ENCODE results near the gene BATF2. TPM values are rescaled to one million over a fixed set of nuclear protein-coding genes. Genes with fewer than 3 reads are reported as not detected.

The BATF2 gene
- polyA plus RNA-seq, 1 donor from 2014 or later: not detected

DNA sequence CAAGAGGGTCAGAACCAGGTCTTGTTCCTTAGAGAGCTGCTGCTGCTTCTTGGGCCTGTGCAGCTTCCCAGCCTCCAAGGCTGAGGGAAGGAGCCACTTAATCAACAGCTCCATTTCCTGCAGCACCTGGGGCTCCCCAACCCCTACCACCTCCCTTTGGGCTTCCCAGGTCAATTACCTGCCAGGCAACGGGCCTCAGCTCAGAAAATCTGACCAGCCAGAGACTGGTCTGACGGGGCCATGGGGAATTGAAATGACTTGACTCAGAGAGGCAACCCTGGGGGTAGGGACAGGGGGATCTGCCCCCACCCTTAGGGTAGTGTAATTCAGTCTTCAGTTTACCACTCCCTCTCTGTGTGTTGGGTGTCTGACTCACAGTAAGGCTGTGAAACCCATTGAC lies 20.1 kb downstream of the BATF2 start:
- no peaks in the 10 kb centered on the region for H3K36me3 ChIP-seq (ENCODE audit: insufficient read depth, low read length)
- H3K9me3 ChIP-seq (ENCODE audit: low read length): no peaks in the 10 kb centered on the region
- TF ChIP-seq, protein P1, sequence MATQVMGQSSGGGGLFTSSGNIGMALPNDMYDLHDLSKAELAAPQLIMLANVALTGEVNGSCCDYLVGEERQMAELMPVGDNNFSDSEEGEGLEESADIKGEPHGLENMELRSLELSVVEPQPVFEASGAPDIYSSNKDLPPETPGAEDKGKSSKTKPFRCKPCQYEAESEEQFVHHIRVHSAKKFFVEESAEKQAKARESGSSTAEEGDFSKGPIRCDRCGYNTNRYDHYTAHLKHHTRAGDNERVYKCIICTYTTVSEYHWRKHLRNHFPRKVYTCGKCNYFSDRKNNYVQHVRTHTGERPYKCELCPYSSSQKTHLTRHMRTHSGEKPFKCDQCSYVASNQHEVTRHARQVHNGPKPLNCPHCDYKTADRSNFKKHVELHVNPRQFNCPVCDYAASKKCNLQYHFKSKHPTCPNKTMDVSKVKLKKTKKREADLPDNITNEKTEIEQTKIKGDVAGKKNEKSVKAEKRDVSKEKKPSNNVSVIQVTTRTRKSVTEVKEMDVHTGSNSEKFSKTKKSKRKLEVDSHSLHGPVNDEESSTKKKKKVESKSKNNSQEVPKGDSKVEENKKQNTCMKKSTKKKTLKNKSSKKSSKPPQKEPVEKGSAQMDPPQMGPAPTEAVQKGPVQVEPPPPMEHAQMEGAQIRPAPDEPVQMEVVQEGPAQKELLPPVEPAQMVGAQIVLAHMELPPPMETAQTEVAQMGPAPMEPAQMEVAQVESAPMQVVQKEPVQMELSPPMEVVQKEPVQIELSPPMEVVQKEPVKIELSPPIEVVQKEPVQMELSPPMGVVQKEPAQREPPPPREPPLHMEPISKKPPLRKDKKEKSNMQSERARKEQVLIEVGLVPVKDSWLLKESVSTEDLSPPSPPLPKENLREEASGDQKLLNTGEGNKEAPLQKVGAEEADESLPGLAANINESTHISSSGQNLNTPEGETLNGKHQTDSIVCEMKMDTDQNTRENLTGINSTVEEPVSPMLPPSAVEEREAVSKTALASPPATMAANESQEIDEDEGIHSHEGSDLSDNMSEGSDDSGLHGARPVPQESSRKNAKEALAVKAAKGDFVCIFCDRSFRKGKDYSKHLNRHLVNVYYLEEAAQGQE (IDR thresholded peaks at IDR 0.05; ENCODE audit: borderline replicate concordance): no peak
- TF ChIP-seq, protein P2, sequence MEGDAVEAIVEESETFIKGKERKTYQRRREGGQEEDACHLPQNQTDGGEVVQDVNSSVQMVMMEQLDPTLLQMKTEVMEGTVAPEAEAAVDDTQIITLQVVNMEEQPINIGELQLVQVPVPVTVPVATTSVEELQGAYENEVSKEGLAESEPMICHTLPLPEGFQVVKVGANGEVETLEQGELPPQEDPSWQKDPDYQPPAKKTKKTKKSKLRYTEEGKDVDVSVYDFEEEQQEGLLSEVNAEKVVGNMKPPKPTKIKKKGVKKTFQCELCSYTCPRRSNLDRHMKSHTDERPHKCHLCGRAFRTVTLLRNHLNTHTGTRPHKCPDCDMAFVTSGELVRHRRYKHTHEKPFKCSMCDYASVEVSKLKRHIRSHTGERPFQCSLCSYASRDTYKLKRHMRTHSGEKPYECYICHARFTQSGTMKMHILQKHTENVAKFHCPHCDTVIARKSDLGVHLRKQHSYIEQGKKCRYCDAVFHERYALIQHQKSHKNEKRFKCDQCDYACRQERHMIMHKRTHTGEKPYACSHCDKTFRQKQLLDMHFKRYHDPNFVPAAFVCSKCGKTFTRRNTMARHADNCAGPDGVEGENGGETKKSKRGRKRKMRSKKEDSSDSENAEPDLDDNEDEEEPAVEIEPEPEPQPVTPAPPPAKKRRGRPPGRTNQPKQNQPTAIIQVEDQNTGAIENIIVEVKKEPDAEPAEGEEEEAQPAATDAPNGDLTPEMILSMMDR (IDR thresholded peaks at IDR 0.05; ENCODE audit: poor library complexity, severe bottlenecking): no peak
- TF ChIP-seq EZH2 (IDR thresholded peaks at IDR 0.05; ENCODE audit: borderline replicate concordance, insufficient read depth, low read length, poor library complexity, severe bottlenecking): no peak
- no peak for TF ChIP-seq POLR2AphosphoS5 (IDR thresholded peaks at IDR 0.05)
- TF ChIP-seq MXI1 (conservative IDR thresholded peaks at IDR 0.05; ENCODE audit: poor library complexity, severe bottlenecking): no peak
- no peaks in the 10 kb centered on the region for H3K9me2 ChIP-seq (ENCODE audit: insufficient read depth, low read length)
- no peaks in the 10 kb centered on the region for H3F3A ChIP-seq (ENCODE audit: insufficient read depth, low read length, poor library complexity, severe bottlenecking)
- H4K20me1 ChIP-seq (ENCODE audit: insufficient read depth): no peaks in the 10 kb centered on the region
- H3K27ac ChIP-seq (ENCODE audit: low read length): no peak overlapping the region
- no peak overlapping the region for H3K4me2 ChIP-seq (ENCODE audit: low read length)
- no peak overlapping the region for H3K4me3 ChIP-seq (ENCODE audit: low read length)
- no peaks in the 10 kb centered on the region for H3K27me3 ChIP-seq (ENCODE audit: insufficient read depth, low read depth, low read length)
- no peak overlapping the region for H2AFZ ChIP-seq (ENCODE audit: low read depth, low read length)
- H3K79me2 ChIP-seq (replicated peaks; ENCODE audit: insufficient read depth, low read length): no peaks in the 10 kb centered on the region
- H3K9ac ChIP-seq (ENCODE audit: low read length): no peak overlapping the region

DNA sequence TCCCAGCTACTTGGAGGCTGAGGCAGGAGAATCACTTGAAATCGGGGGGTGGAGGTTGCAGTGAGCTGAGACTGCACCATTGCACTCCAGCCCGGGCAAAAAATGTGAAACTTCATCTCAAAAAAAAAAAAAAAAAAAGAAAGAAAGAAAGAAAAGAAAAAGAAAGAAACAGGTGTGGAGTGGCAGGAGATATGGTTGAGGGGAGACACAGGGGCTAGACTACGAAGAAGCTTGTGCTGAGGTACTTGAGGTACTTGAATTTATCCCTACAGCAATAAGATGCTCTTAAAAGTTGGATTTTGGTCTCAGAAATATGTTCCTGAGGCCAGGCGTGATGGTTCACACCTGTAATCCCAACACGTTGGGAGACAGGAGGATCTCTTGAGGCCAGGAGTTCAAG lies 22.6 kb downstream of the BATF2 start:
- Histone ChIP-seq H3K79me2 (replicated peaks; ENCODE audit: insufficient read depth, low read length) (no peaks in the 10 kb centered on the region), H2AFZ (ENCODE audit: low read depth, low read length) (no peak overlapping the region), H4K20me1 (ENCODE audit: insufficient read depth) (no peaks in the 10 kb centered on the region), H3K9me2 (ENCODE audit: insufficient read depth, low read length) (no peaks in the 10 kb centered on the region), H3K36me3 (ENCODE audit: insufficient read depth, low read length) (no peaks in the 10 kb centered on the region), H3F3A (ENCODE audit: insufficient read depth, low read length, poor library complexity, severe bottlenecking) (no peaks in the 10 kb centered on the region), H3K27me3 (ENCODE audit: insufficient read depth, low read depth, low read length) (no peaks in the 10 kb centered on the region), H3K9ac (ENCODE audit: low read length) (no peak overlapping the region), H3K4me2 (ENCODE audit: low read length) (no peak overlapping the region), H3K4me3 (ENCODE audit: low read length) (no peak overlapping the region), H3K9me3 (ENCODE audit: low read length) (no peaks in the 10 kb centered on the region), H3K27ac (ENCODE audit: low read length) (no peak overlapping the region)
- TF ChIP-seq EP300 (conservative IDR thresholded peaks at IDR 0.05; ENCODE audit: poor library complexity, severe bottlenecking): no peak
- no peak for TF ChIP-seq MXI1 (conservative IDR thresholded peaks at IDR 0.05; ENCODE audit: poor library complexity, severe bottlenecking)
- TF ChIP-seq POLR2AphosphoS5 (IDR thresholded peaks at IDR 0.05): no peak
- TF ChIP-seq, protein P1 (IDR thresholded peaks at IDR 0.05; ENCODE audit: borderline replicate concordance): no peak
- TF ChIP-seq, protein P2 (IDR thresholded peaks at IDR 0.05; ENCODE audit: poor library complexity, severe bottlenecking): no peak
- TF ChIP-seq SMC3 (conservative IDR thresholded peaks at IDR 0.05; ENCODE audit: poor library complexity): no peak
- no peak for TF ChIP-seq EZH2 (IDR thresholded peaks at IDR 0.05; ENCODE audit: borderline replicate concordance, insufficient read depth, low read length, poor library complexity, severe bottlenecking)
- no peak for TF ChIP-seq TAF1 (IDR thresholded peaks at IDR 0.05; ENCODE audit: low read depth)
- no peak for TF ChIP-seq RAD21 (conservative IDR thresholded peaks at IDR 0.05)

Measured in neural cell (in vitro differentiated cells).